ENCODE data around the gene CNTN4.

The CNTN4 gene

GRCh38 chr3:2420919-2421318 is 322.3 kb downstream of the CNTN4 start:
- DNase-seq (ENCODE audit: extremely low spot score), result no peak
- ChIA-PET POLR2A (no interaction called here), CTCF (no interaction called here)
- TF ChIP-seq FOXM1 (IDR thresholded peaks at IDR 0.05; ENCODE audit: borderline replicate concordance) (no peak), SUZ12 (IDR thresholded peaks at IDR 0.05) (no peak), LEF1 (IDR thresholded peaks at IDR 0.05; ENCODE audit: borderline replicate concordance) (no peak), NFRKB (IDR thresholded peaks at IDR 0.05) (no peak), ZNF384 (IDR thresholded peaks at IDR 0.05) (no peak), BHLHE40 (IDR thresholded peaks at IDR 0.05; ENCODE audit: borderline replicate concordance) (no peak), L3MBTL2 (conservative IDR thresholded peaks at IDR 0.05) (no peak), HDGF (IDR thresholded peaks at IDR 0.05; ENCODE audit: borderline replicate concordance) (no peak), CTBP1 (IDR thresholded peaks at IDR 0.05; ENCODE audit: borderline replicate concordance) (no peak), SP1 (IDR thresholded peaks at IDR 0.05) (no peak), TARDBP (IDR thresholded peaks at IDR 0.05) (no peak), ELF4 (IDR thresholded peaks at IDR 0.05) (no peak), FOXK2 (IDR thresholded peaks at IDR 0.05) (no peak), PKNOX1 (IDR thresholded peaks at IDR 0.05) (no peak)

GRCh38 chr3:2423143-2423542 is 324.5 kb downstream of the CNTN4 start:
- TF ChIP-seq CTBP1 (IDR thresholded peaks at IDR 0.05; ENCODE audit: borderline replicate concordance) (no peak), ZNF384 (IDR thresholded peaks at IDR 0.05) (no peak), FOXA1 (IDR thresholded peaks at IDR 0.05) (no peak)
- CTCF ChIA-PET, result no interaction called here
- DNase-seq (ENCODE audit: extremely low spot score), result no peak
- POLR2A ChIA-PET, result no interaction called here

- ChIA-PET CTCF (no interaction called here), POLR2A (no interaction called here)
- no peak for DNase-seq (ENCODE audit: extremely low spot score)
- TF ChIP-seq CTBP1 (IDR thresholded peaks at IDR 0.05; ENCODE audit: borderline replicate concordance) (no peak), BHLHE40 (IDR thresholded peaks at IDR 0.05; ENCODE audit: borderline replicate concordance) (no peak), LEF1 (IDR thresholded peaks at IDR 0.05; ENCODE audit: borderline replicate concordance) (no peak), L3MBTL2 (conservative IDR thresholded peaks at IDR 0.05) (no peak), ARNT (IDR thresholded peaks at IDR 0.05) (no peak), ELF4 (IDR thresholded peaks at IDR 0.05) (no peak), FOXM1 (IDR thresholded peaks at IDR 0.05; ENCODE audit: borderline replicate concordance) (no peak), FOXK2 (IDR thresholded peaks at IDR 0.05) (no peak), HDGF (IDR thresholded peaks at IDR 0.05; ENCODE audit: borderline replicate concordance) (no peak), SUZ12 (IDR thresholded peaks at IDR 0.05) (no peak), FOXA1 (IDR thresholded peaks at IDR 0.05) (no peak), SP1 (IDR thresholded peaks at IDR 0.05) (no peak), NFRKB (IDR thresholded peaks at IDR 0.05) (no peak), ZNF384 (IDR thresholded peaks at IDR 0.05) (no peak)
These were observed 342.9 kb downstream of the CNTN4 start for GRCh38 chr3:2441558-2441957.

GRCh38 chr3:2446146-2446545 is 347.5 kb downstream of the CNTN4 start:
- no peak for DNase-seq (ENCODE audit: extremely low spot score)
- ChIA-PET CTCF (no interaction called here), POLR2A (no interaction called here)
- TF ChIP-seq ELF4 (IDR thresholded peaks at IDR 0.05) (no peak), CTBP1 (IDR thresholded peaks at IDR 0.05; ENCODE audit: borderline replicate concordance) (no peak), L3MBTL2 (conservative IDR thresholded peaks at IDR 0.05) (no peak), TARDBP (IDR thresholded peaks at IDR 0.05) (no peak), FOXK2 (IDR thresholded peaks at IDR 0.05) (no peak), FOXM1 (IDR thresholded peaks at IDR 0.05; ENCODE audit: borderline replicate concordance) (no peak)

- DNase-seq (ENCODE audit: extremely low spot score), result no peak
- ChIA-PET POLR2A (no interaction called here), CTCF (no interaction called here)
- TF ChIP-seq FOXK2 (IDR thresholded peaks at IDR 0.05), result no peak
- no peak for TF ChIP-seq PKNOX1 (IDR thresholded peaks at IDR 0.05)
- TF ChIP-seq LEF1 (IDR thresholded peaks at IDR 0.05; ENCODE audit: borderline replicate concordance), result no peak
- no peak for TF ChIP-seq SUZ12 (IDR thresholded peaks at IDR 0.05)
- no peak for TF ChIP-seq FOXM1 (IDR thresholded peaks at IDR 0.05; ENCODE audit: borderline replicate concordance)
- TF ChIP-seq TARDBP (IDR thresholded peaks at IDR 0.05), result no peak
- no peak for TF ChIP-seq NFRKB (IDR thresholded peaks at IDR 0.05)
- no peak for TF ChIP-seq BHLHE40 (IDR thresholded peaks at IDR 0.05; ENCODE audit: borderline replicate concordance)
- TF ChIP-seq ZNF384 (IDR thresholded peaks at IDR 0.05), result no peak
- TF ChIP-seq ELF4 (IDR thresholded peaks at IDR 0.05), result no peak
- TF ChIP-seq CTBP1 (IDR thresholded peaks at IDR 0.05; ENCODE audit: borderline replicate concordance), result no peak
- no peak for TF ChIP-seq SP1 (IDR thresholded peaks at IDR 0.05)
- no peak for TF ChIP-seq FOXA1 (IDR thresholded peaks at IDR 0.05)
These were observed 353.6 kb downstream of the CNTN4 start for GRCh38 chr3:2452249-2452648.

- ChIA-PET CTCF (no interaction called here), POLR2A (no interaction called here)
- no peak for DNase-seq (ENCODE audit: extremely low spot score)
- TF ChIP-seq ZNF384 (IDR thresholded peaks at IDR 0.05) (no peak), SUZ12 (IDR thresholded peaks at IDR 0.05) (no peak), HDGF (IDR thresholded peaks at IDR 0.05; ENCODE audit: borderline replicate concordance) (no peak), SP1 (IDR thresholded peaks at IDR 0.05) (no peak)
These were observed 356.2 kb downstream of the CNTN4 start for GRCh38 chr3:2454865-2455264.

GRCh38 chr3:2456788-2457187 is 358.1 kb downstream of the CNTN4 start:
- TF ChIP-seq ZNF384 (IDR thresholded peaks at IDR 0.05), result no peak
- TF ChIP-seq ELF4 (IDR thresholded peaks at IDR 0.05), result no peak
- TF ChIP-seq BHLHE40 (IDR thresholded peaks at IDR 0.05; ENCODE audit: borderline replicate concordance), result no peak
- TF ChIP-seq FOXM1 (IDR thresholded peaks at IDR 0.05; ENCODE audit: borderline replicate concordance), result no peak
- no peak for TF ChIP-seq CTBP1 (IDR thresholded peaks at IDR 0.05; ENCODE audit: borderline replicate concordance)
- no peak for TF ChIP-seq L3MBTL2 (conservative IDR thresholded peaks at IDR 0.05)
- no peak for TF ChIP-seq TARDBP (IDR thresholded peaks at IDR 0.05)
- no peak for TF ChIP-seq SUZ12 (IDR thresholded peaks at IDR 0.05)
- no peak for TF ChIP-seq LEF1 (IDR thresholded peaks at IDR 0.05; ENCODE audit: borderline replicate concordance)
- no peak for TF ChIP-seq PKNOX1 (IDR thresholded peaks at IDR 0.05)
- TF ChIP-seq FOXK2 (IDR thresholded peaks at IDR 0.05), result no peak
- no peak for TF ChIP-seq HDGF (IDR thresholded peaks at IDR 0.05; ENCODE audit: borderline replicate concordance)
- no peak for TF ChIP-seq SP1 (IDR thresholded peaks at IDR 0.05)
- ChIA-PET CTCF (no interaction called here), POLR2A (no interaction called here)
- DNase-seq (ENCODE audit: extremely low spot score), result no peak

All from HEK293T (cell line).